Stimulated activated CD8-positive, alpha-beta memory T cell treated with anti-CD3 and anti-CD28 coated beads, Interleukin-2, amount 100 ng/mL, for 1 hour (primary cell): ENCODE data around the gene MAD1L1.

Experiments
- DNase-seq, 2 donors: peaks; one replicate each; pipeline ENCODE4 v3.0.0-alpha.2; 2020; ENCODE audit warnings: low read depth in 2 of 2

MAD1L1 gene

DNA sequence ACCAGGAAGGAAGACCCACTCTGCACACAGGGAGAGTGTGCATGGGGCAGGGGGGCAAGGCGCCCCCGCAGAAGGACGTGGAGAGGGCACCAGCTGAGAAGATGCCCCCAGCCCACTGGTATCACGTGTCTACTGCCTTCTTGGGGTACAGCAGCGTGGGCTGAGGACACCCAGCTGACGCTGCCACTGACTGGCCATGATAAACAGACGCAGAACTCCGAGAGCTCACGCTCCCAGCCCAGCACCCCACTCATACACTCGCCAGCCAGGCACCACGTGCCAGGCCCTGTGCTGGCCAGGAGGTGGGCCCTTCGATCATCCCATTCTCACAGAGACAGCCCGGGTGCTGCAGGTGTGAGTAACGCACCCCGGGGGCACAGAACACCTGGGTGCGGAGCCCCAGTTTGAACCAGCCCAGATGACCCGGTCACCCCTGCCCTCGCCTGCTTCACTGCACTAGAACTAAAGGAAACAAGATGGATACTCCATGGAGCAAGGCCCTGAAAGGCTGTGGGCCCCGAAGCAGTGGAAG lies 199.8 kb downstream of the MAD1L1 start:
- DNase-seq, result no peak

DNA sequence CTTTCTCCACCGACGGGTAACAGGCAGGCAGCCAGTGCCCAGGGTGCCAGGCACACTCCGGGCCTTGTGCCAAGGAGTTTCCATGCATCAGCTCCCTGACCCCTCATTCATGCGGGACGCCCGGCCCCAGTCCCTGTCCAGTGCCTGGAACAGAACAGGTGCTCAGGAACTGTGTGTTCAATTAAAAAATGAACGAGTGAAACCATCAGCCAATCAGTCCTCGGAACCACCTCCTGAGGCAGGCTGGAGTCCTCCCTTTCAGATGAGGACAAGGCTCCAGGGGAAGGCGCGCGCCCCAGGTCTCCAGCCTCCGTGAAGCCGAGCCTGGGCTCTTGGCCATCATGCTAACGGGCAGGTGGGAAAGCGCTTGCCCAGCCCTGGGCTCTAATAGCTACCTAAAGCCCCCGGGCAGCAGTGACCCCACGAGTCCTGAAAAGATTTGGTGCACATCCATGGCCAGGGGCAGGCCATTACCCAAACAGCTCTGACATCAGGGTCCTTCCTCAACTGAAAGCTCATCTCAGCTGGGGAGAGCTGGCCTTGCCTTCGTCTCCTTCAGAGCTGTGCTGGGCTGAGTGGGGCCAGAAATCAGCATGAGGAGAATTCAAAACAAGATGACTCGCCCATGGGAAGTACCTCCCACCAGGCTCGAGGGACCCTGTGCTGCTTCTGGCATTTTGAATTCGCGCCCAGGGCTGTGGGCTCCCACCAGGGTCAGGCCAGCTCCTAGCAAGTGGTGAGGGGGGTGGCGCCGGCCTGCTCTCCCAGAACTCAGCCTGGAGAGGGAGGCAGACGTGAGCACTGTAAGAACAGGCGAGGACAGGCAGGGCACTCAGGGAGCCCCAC lies 200.5 kb downstream of the MAD1L1 start:
- no peak for DNase-seq

DNA sequence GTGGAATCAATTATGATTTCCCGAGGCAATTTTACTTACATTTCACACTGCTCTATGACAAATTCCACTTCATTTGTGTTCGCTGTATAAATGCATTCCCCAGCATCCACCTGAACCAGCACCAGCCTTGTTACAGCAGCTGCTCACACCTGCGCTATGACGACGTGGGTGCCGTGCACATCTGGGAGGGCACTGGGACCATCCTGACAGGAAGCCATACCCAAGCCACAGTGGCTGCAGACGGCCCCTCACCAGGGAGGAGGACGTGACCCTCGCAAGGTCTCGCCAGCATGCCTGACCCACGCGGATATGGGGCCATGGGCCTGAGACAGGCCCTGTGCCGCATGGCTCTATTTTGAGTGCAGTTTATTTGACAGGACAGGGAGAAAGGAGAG lies 201.3 kb downstream of the MAD1L1 start:
- no peak for DNase-seq

DNA sequence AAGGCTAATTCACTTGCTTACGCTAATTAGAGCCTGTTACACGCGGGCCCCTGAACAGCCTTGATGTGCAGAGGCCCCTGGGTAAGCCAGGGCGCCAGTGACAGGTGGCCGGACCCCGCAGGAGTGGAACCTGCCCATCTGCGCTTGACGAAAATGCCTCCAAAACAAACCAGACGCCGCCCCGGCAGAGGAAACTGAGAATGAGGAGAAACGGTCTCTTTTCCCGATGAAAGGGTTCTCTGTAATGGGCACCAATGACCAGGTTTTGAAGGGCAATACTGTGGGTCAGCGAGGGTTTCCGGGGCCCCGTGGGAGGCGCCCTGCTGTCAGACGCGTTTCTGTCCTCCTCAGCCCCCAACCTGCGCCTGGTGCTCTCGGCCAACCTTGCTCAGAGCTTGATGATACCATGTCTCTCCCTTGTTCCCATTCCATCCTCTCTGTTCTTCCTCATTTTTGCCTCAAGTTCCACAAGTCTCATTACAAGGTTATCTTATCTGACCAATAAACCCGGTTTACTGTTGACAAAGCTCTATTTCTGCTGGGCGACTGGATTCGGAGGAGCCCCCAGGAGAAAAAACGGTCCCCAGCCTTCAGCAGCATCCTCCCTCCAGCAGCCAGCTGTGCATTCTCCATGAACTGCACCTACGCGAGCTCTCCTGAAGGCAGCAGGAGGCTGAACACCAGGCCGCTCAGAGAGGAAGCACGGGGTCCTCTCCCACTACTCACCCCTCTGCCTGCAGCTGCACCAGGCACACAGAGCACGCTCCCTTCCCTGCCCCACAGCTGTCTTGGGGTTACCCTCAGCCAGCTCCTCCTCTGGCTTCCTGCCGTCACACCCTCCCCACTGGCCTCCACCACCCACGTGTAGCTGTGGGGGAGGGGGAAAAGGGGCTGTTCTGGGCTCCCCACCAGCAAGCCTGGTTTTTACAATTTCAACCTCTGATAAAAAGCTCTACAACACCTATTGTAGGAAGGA lies 202.0 kb downstream of the MAD1L1 start:
- DNase-seq, result no peak

DNA sequence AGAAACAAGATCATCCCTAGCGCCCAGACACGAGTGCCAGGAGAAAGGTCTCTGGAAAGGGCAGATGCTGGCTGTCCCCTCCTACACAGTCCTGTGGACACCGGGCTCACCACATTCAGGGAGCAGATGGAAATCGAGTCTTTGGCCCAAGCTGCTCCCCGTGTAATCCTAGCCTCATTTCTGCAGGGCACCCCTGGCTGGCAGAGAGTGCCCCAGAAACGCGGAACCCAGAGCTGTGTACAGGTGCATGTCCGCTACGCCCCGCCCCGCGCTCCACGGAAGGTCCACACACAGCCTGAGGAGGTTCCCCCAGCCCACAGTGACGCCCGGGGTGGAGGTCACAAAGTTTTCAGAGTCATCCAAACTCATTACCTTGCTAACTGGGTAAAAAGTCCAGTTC lies 202.8 kb downstream of the MAD1L1 start:
- DNase-seq, result no peak

DNA sequence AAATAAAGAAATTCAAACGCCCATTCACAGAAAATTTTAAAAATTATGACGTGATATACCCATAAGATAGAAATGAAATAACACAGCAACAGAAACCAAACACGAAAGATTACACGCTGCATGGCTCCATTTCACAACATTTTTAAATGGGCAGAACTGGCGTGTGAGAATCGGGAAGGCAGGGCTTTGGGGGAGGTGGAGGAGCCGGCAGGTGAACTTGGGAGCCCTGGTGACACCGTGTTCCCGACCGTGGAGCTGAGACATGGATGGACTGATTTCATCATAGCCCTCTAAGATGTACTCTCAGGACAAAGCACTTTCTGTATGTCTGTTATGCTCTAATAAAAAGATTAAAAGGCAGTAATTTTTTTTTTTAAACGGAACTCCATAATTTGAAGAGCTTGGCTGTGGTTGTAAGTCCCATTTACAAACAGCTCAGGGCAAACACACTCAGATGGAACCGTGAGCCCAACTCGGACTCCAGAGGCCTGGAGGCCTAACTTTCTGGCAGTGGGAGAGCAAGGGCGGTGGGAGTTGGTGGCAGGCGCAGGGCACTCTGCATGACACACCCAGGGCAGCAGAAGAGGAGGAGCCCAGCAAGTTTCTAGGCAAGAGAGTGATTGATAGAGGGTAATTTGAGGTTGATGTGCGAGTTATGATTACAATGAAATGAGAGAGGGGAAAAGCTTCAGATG lies 203.4 kb downstream of the MAD1L1 start:
- no peak for DNase-seq

DNA sequence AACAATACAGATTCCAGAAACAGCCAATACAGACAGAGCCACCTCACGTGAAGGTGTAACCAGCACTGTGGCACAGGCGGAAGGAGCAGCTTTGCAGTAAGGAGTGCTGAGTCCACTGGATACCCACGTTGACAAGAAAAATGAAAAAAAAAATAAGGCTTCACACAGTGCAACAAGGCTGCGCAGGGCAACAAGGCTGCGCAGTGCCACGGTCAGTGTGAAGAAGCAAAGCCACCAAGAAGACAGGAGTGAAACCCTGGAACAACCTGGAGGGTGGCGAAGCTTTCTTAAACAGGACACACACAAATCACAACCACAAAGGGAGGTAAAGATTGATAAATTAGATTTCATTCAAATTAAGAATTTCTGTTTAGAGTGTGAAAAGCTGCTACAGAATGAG lies 204.0 kb downstream of the MAD1L1 start:
- DNase-seq, result no peak

DNA sequence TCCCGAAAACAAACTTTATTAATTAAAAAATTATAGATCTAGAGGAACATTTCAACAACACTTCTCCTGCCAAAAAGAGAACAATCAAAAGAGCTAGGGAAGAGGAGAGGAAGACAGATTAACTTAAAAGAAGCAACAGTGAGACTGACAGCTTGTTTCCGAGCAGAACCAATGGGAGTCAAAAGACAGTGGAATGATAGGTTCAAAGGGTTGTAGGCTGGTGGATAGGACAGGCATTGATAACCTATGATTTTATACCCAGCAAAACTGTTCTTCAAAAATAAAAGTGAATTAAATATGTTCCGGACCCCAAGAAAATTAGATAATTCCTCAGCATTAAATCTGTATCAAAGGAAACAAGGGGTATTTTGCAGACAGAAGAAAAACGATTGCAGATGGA lies 207.6 kb downstream of the MAD1L1 start:
- DNase-seq, result no peak

DNA sequence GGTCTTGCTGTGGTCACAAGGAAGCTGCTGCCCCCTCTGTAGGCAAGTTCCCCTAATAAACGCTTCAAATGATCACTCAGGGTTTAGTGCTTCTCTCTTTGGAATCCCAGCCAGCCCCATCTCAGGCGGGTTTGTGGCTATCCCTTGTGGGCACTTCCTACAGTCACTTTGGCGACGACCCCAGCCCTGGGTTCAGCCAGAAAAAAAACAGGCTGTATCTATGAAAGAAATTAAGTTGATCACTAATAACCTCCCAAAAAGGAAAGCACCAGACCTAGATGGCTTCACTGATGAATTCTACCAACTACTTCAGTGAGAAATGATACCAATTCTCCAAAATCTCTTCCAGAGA lies 208.2 kb downstream of the MAD1L1 start:
- DNase-seq, result no peak

DNA sequence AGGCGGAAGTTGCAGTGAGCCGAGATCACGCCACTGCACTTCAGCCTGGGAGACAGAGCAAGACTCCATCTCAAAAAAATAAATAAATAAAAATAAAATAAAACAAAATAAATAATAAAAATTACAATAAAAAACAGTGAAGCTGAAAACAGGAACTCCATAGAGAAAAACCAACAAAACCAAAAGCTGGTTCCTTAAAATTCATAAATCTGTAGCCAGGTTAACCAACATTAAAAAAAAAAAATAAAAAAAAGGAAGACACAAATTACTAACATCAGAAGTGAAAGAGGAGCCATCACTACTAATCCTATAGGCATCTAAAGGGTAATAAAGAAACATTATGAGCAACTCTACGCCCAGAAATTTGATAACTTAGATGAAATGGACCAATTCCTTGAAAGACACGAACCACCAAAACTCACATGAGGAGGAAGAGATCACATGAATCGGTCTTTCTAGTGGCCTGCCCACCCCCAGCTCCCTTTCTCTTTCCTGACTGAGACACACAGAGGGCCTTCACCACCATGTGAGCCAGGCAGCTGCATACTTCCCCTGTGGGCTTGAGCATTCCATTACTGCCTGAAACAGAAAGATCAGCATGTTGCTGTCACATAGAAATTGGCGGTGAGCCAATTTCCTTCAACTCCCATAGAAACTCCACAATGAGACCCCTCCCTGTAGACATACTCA lies 208.7 kb downstream of the MAD1L1 start:
- no peak for DNase-seq

DNA sequence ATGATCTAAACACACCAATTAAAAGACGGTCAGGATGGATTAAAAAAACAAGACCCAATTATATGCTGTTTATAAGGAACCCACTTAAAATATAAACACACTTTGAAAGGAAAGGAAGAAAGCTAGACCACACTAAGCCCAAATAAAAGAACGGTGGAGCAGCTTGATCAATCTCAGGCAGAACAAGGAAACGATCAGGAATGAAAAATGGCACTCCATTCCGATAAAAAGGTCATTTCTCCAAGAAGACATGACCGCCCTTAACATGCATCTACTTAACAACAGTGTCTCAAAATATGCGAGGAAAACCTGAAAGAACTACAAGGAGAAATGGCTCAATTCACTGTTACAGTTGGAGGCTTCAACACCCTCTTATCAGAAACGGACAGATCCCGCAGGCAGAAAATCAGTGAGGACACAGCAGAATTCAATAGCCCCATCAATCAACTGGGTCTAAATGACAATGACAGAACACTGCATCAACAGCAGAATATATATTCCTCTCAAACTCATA lies 210.0 kb downstream of the MAD1L1 start:
- DNase-seq, result no peak

DNA sequence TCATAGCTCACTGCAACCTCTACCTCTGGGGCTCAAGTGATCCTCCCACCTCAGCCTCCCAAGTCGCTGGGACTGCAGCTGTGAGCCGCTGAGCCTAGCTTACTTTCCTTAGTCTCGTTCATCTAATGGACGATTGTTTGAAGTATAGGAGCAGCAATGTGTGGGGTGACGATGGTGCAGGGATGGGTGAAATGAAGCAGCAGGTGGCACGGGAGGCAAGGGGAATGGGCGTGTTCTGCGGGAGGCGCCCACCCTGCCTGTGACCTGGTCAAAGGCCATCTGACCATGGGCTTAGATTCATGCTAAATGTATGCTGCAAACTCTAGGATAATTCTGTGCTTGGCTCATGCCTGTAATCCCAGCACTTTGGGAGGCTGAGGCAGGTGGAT lies 210.7 kb downstream of the MAD1L1 start:
- no peak for DNase-seq

DNA sequence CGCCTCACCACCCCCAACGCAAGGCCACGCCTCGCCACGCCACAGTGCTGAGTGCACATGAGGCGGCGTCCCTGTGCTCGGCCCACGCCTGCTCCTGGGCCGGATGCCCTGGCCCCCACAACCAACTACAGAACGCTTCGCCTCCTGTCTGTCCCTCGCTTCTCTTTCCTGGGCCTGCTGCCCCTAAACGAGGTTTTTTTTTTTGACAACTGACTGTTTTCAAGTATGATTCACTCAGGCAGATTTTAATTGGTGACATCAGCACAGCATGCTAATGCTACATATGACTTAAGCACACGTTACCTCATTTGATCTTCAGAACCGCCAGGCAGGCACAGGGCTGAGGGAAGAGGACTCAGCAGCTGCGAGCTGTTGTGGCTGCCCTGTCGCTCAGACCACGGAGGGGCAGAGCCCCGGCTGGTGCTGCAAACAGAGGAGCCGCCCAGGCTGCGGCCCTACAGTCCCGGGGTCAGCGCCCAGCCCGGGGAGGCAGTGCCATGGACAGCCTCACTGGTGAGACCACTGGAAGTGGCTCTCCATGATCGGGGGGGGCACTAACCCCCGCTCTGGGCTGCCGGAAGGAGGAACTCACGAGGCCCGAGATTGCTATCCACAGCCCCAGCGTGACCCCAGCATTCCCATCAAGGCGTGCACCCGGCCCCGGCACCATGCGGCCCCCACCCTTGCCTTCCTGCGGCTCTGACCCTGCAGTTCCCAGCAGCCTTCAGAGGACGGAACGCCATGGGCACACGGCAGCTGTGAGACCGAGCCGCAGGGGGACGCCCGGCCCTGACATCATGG lies 212.8 kb downstream of the MAD1L1 start:
- no peak for DNase-seq

DNA sequence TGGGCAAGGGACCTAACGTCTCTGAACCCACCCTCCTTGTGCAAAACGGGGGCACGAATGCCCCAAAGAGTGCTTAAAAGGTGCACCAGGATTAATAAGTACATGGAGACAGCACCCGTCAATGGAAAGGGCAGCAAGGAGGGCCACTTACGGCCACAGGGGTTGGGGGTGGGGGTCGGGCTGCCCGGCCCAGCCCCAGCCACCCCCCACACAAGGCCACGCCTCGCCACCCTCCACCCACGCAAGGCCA lies 213.4 kb downstream of the MAD1L1 start:
- no peak for DNase-seq

DNA sequence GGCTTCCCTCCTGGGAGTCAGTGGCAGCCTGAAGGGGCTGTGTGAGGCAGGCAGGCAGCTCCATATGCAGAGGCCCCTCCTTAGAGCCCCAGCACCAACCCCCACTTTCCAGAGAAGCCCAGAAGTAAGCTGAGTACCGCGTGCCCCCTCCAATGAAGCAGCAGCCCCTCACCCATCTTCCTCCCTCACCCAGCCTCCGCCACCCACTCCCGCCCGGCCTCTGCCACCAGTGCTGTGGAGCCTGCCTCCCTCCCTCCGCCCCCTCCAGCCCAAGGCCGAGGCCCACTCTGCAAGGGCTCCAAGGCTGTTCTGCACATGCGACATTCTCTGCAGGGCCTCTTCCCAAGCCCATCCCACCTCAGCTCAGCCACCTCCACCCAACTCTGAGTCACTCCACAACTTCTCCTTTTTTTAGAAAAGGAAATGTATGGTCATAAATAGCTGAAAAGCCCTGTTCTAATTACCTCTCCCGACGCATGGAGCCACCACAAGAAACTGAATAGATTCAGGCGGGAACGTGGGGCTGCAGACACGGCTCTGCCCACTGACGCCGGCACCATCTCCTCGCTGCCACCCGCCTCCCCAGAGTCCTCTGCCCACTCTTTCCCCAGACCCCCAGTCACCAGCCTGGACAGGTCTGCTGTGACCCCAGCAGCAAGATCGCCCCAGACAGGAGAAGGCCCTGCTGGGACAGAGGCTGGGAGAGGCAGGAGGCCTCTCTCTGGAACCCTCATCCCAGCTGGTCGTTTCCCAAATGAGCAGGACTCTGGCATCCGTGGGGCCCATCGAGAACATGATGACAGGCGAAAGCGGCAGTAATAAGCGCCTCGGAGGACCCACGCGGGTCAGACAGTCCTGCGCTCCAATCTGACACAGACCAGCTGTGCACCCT lies 213.9 kb downstream of the MAD1L1 start:
- DNase-seq, result no peak

DNA sequence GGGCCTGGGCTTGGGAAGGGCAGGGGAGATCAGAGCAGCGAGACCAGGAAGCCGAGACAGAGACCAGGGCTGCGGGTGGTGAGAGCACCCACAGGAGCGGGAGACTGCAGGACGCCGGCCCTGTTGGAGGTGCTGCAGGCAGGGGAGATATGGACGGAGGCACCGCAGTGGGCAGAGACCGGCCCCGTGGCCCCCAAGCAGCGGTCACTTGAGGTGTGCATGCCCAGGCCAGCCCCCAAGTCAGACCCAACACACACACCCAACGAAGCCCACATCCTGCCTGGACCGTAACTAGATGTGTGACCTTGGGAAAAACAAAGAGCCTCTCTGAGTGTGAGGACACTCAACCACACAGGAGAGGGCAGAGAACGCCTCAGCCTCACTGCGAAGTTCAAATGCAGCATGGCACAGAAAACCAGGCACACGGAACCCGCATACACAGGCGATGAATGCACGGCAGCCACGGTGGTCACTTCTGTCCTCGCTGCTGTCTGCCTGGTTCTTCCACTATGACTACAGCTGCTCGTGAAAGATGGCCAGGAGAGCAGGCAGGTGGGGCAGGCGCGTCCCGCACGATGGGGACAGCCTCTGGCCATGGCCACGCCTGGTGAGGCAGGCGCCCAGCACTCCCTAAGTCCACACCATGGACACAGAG lies 214.7 kb downstream of the MAD1L1 start:
- DNase-seq, result no peak

DNA sequence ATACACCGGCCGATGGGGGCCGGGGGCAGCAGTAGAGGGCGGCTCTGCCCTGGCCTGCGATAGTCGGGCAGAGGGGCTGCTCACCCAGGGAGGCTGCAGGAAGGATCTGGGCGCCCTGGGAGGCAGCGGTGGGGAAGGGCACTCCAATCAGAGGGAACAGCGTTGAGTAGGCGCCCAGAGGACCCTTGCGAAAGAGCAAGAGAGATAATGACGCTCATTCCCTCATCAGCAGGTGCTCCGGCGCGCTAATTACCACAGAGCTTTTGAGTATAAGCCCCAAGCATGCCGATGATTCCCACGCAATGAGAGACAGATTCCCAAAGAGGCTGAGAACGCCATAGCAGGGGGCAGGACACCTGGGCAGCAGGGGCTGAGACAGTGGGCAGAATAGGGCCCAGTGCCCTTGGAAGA lies 215.3 kb downstream of the MAD1L1 start:
- DNase-seq, result no peak

DNA sequence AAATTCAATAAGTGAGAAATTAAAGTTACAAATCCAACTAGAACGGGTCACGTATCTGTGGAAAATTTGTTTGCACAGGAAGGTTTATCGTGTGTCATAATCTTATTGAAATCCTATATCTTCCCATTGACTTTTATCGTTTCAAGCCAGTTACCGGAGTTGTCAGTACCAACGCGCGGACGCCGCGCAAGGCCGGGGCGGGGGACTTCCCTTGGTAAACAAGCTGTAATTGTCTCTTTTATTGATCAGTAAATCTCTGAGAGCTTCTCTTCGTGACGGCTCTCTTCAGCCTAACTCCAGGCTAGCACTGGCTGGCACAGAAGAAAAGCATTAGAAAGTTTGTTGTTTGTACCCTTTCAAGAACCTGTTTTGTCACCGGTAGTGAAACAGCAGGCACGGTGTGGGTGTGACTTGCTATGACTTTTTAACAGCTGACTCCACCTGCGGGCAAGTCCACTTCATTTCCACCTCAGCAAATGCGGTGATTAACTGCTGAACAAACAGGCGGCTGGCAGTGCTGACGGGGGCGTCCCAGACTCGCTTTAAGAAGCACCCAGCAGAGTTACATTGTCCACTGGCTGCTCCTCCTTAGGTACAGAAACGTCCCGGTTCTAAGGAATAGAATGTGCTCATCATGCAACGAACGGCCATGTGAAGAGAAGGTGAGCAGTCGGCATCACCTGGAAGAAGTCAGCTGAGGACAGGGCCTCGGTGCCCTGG lies 215.8 kb downstream of the MAD1L1 start:
- no peak for DNase-seq
